HG03521 (cell line): ENCODE data around the gene DHX16.
"Not testable (repeated sequence)": the region's sequence is repeated elsewhere in the genome, so short reads cannot be mapped to it uniquely, and the experiment has no call there.

Experiments
- ATAC-seq: cut with Tn5 transposase; IDR thresholded peaks from one replicate; pipeline ENCODE4 v1.9.1; 2021; ENCODE audit warnings: mild to moderate bottlenecking, moderate library complexity; ENCODE audit not compliant: unreplicated experiment

DHX16 gene

DNA sequence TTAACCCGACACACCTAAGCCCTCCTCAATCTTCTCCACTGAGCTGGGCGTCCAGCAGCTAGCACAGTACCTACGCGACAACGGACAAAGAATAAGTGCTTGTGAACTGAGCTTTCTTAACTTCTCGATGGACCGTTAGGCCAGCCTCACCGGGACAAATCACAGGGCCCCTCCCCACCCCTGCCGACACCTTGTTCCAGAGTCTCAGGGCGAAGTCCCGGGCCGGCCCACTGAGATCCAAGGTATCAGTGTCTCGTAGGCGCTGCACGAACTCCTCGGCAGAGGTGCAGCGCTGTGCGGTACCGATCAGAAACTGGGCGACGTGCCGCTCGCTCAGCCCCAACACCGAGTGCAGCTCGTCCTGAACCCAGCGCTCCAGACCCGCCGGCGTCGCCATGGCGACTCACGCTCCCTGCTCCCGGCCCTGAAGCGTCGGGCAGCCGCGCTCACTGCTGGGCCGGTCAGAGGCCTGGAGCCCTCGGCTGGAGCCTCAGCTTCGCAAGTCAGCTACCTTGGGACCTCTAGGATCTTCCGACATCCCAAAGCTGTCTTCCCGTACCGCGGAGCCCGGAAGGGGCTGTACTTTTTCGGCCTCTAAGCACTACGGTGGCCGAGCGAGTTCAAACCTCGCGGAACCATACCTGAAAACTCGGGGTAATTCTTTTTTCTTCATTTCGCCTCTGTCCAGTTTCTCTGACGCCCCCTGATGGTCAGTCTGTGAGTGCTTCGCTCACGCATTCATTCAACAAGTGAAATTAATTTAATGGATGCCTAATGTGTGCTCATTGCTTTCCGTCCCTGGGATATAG lies at the start of gene DHX16:
DHX16 (minus strand) TSS at position 562 of the 809 bp plus-strand sequence; CDS start at position 397, 165 bp downstream.
- ATAC-seq: peak; percentile 65

DNA sequence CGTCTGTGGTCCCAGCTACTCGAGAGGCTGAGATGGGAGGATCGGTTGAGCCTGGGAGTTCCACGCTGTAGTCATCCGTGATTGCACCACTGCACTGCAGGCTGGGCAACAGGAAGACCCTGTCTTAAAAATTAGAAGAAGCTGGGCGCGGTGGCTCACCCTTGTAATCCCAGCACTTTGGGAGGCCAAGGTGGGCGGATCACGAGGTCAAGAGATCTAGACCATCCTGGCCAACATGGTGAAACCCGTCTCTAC lies 49.1 kb upstream of the DHX16 start:
- ATAC-seq: not testable (repeated sequence)

DNA sequence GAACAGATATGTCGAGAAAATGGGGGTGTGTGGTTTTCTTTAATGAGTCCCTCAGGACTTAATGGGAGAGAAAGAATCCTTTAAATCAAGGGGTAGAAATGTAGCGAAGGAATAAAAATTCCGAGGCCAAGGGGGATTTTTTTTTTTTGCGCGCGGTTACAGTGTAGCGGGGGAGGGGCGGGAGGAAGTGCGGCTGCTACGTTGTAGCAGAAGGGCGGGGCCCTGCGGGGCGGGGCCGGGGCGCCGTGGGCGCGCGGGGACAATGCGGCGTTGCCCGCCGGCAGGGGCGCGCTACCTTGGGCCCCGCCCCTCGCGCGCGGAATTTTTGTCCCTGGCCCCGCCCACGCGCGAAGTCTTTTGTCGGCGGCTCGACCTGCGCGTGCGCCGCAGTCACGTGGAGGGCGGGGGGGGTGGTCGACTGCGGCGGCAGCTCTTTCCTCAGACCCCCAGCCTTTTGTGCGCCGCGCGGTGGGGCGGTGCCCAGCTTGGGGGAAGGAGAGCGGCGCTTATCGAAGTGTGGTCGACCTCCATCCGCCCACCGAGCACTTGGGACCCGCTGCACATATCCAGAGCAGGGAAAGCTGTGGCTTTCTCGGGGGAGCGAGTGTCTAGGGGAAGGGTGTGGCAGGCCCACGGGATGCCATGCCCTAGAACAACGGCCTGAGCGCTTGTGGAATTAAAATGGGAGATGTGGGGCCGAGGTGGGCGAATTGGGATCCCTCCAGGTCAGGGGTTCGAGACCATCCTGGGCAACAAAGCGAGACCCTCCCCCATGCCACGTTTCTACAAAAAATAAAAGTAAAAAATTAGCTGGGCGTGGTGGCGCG lies 48.6 kb upstream of the DHX16 start:
- ATAC-seq: peak; percentile 26

DNA sequence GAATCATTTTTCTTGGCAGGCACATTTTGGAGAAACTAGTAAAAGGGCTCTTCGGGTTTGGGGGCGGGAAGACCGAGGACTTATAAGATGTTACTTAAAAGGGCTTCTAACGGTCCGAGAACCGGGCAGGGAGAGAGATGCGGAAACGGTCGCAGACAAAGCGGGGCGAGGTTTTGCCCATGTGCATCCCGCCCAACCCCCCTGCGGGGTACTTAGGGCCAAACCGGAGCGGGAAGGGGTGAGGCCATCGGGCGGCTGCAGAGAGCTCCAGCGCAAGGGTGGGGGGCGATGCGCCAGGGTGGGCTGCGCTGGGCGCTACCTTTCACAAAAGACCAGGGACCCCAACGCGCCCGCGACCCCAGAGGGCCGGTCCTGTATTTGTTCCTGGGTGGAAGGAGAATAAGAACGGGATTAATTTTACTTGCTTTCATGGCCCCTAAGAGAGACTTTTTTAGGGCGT lies 48.0 kb upstream of the DHX16 start:
- ATAC-seq: no peak

DNA sequence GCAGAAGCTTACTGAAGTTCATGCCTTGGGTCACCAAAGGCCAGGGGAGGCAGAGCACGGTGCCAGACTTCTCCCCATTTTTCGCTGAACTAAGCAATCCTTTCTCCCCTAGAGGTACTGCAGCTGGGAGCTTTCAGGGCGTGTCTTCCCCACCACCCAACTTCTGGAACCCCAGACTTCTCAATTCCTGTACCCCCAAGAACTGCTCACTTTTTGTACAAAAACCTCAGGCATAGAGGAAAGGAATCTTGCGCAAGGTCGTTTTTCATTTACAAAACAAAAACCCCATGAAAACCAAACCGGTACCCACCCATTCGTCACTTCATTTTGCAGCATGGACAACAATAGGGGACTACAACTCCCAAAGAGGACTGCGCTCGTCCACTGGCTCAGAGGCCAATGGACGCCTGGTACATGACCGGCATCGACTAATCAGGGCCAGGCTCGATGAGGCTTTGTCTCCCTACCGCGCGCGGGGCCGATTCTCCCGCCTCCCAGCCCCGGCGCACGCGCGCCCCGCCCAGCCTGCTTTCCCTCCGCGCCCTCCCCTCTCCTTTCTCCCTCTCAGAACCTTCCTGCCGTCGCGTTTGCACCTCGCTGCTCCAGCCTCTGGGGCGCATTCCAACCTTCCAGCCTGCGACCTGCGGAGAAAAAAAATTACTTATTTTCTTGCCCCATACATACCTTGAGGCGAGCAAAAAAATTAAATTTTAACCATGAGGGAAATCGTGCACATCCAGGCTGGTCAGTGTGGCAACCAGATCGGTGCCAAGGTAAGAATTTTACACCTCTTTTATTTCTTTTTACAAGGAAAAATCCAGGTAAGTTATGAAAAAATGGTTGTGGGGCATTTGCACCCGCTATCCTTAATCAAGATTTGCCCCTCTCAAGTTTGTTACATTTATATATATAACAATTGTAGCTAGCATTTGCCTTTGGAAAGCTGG lies 47.3 kb upstream of the DHX16 start, which contains the start of gene TUBB:
TUBB (plus strand) TSS at position 562 of the 947 bp plus-strand sequence; CDS start at position 717, 155 bp downstream.
- ATAC-seq: peak; percentile 37

DNA sequence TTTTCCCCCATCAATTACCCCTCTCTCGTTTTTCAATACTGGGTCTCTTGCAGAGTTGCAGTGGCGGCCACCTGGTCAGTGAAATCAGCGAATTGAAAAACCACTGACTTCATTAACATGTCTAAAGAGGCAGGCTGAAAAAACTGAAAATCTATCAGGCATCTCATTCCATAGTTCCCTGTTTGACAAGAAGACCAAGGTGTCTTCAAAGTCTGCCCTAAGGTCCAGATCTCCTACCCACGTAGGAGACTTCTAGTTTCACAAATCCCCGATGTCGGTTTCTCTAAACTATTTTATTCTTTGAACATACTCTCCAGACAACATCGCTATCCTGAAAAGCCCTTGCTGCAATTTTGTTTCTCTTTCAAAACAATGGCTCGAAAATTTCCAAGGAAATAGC lies 46.5 kb upstream of the DHX16 start:
- ATAC-seq: no peak

DNA sequence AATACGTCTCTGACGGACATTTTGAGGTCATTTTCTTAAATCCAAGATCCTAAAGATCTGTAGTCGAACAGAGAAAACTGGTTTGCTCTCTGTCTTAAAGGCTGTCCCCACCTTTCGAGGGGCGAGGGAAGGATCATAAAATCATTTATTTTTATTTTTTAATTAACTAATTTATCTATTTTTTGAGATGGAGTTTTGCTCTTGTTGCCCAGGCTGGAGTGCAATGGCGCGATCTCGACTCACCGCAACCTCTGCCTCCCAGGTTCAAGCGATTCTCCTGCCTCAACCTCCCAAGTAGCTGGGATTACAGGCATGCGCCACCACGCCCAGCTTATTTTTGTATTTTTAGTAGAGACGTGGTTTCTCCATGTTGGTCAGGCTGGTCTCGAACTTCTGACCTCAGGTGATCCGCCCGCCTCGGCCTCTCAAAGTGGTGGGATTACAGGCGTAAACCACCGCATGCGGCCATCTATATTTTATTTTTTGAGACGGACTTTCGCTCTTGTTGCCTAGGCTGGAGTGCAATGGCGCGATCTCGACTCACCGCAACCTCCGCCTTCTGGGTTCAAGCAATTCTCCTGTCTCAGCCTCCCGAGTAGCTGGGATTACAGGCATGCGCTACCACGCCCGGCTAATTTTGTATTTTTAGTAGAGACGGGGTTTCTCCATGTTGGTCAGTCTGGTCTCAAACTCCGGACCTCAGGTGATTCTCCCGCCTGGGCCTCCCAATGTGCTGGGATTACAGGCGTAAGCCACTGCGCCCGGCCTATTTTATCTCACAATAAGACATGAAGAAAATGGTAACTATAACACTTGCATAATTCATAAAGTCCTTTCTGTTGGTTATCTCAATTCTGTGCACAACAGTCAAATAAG lies 45.3 kb upstream of the DHX16 start:
- ATAC-seq: not testable (repeated sequence)

DNA sequence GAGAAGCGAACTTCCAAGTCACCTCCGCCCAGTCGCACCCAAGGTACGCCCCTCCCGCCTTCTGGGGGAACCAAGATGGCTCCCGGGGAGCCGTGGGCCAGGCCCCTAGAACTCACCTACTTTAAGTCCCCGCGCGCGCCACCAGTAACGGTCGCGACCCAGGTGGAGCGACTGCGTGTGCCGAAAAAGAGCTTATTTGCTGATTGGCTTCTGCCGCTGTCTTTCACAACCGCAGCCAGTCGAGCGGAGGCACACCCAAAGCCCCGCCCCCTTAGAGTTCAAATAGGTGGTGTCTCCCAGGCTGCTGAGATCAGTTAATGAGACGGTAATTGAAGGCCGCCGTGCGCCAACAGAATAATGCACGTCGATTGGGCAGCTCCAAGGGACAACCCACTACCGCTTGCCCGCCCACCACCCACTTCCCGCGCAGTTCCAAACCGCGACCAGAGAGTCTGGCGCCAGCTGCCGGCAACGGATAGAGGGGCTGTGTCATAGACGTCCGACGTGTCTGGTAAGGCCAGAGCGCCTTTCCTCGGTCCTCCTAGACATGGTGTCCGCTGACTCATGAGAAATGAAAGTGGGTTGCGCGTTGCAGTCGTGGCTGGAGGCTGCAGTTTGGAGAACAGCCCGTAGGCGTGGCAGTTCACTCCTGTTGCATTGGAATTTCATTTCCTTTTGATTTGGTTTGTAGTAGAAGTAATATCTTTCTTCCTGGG lies 44.5 kb upstream of the DHX16 start, which contains the start of gene MDC1:
MDC1 (minus strand) TSS at position 153 of the 716 bp plus-strand sequence. CDS start 2,106 bp downstream, outside the sequence.
- peak; percentile 68 for ATAC-seq

DNA sequence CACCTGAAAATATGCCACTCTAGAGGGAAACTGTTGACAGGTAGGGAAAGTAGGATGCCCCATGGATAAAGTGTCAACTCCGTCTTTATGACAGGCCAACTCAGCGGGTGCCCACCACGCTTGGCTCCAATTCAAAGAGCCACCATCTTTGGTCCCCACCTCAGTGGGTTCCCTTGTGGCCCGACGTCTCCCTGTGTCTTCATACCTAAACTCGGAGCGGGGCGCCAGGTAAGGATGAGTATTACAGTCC lies 44.0 kb upstream of the DHX16 start:
- no peak for ATAC-seq

DNA sequence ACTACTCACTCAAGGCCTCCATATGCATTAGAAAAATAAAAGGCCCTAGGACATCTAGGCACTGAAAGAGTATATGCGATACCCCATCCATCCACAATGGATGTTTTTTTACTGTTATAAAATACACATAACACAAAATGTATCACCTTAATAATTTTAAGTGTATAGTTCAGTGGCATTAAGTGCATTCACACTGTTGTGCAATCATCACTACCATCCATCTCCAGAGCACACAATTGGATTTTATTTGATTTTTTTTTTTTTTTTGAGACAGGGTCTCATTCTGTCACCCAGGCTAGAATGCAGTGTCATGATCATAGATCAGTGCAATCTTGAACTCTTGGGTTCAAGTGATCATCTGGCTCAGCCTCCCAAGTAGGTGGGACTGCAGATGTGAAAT lies 41.5 kb upstream of the DHX16 start:
- ATAC-seq: no peak

DNA sequence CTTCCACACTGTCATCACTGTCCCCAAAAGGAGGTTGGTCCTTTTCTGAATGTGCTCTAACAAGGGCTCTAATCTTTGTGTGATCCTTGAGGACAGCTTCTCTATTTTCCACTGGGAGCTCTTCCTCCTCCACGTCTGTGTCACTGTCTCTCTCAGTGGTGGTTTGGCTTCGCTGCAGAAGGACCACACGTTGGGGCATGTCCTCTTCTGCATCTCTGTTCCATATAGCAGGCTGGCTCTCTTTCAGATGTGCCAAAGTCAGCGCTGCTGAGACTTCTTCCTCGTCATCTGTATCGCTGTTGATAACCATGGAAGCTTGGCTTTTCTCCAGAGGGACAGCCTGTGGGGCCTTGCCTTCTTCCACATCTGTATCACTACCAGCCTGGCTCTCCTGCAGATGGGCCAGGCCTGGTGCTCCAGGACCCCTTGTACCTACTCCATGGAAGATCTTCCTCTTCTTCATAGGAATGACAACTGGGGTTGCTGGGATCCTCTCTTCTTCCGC lies 39.7 kb upstream of the DHX16 start:
- no peak for ATAC-seq

DNA sequence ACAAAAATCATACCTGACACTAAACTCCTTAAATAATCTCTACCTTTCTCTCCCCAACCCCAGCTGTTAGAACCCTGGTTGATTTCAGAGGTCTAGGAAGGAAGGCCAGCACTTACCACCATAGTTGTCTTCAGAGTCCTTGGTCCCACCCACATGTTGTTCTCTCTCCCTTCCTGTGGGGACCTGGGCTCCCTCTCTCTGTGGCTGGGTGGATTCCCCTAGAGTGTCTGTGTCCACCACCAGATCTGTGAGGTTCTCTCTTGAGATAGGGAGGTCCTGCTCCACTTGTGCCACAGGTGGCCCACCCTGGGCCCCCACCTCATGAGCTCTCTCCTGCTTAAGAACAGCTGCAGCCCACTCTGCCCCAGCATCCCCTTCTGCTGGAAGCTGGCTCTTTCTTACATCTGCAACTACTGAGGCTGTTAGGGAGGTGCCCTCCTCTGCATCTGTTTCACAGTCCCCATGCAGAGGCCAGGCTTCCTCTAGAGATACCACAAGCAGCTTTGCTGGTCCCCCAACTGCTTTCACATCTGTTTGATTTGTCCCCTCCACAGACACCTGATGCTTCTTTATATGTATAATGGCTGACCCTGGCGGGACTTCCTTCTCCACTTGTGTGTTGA lies 39.1 kb upstream of the DHX16 start:
- no peak for ATAC-seq

DNA sequence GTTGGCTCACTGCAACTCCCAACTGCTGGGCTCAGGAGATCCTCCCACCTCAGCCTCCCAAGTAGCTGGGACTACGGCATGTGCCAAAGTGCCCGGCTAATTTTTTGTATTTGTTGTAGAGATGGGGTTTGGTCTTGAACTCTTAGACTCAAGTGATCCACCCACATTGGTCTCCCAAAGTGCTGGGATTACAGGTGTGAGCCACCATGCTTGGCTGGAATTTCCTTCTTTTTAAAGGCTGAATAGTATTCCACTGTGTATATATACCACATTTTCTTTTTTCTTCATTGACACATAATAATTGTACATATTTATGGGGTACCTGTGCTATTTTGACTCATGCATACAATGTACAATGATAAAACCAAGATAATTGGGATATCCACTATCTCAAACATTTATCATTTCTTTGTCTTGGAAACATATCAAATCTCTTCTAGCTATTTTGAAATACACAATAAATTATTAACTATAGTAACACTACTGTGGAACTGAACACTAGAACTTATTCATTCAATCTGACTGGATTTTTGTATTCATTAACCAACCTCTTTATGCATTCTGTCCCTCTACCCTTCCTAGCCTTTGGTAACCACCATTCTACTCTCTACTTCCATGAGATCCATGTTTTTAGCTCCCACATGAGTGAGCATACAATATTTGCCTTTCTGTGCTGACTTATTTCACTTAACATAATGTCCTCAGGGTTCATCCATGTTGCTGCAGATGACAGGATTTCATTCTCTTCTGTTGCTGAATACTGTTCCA lies 36.5 kb upstream of the DHX16 start:
- no peak for ATAC-seq

DNA sequence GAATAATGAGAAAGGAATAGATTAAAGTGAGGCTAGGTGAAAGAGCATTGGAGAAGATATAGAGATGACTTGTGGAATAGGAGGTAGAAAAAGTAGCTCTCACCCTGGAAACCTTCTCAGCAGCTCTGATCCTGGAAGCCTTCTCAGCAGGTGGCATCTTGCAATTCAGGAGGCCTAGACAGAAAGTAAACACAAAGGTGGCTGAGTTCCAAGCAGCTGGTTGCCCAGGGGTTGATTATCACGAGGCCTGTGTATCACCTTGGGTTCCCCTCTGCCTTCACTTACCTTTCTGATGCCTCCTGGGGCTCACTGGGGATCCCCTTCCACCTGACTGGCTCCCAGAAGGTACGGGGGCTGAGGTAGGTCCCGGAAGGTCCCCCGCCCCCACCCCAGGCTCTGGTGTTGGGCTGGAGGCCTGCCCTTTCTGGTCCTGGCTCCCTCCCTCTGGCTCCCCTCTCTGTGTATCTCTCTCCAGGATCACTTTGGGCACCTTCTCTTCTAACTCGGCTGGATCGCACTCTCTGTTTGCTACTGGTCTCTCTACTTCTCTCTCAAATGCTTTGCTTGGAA lies 34.6 kb upstream of the DHX16 start:
- no peak for ATAC-seq

DNA sequence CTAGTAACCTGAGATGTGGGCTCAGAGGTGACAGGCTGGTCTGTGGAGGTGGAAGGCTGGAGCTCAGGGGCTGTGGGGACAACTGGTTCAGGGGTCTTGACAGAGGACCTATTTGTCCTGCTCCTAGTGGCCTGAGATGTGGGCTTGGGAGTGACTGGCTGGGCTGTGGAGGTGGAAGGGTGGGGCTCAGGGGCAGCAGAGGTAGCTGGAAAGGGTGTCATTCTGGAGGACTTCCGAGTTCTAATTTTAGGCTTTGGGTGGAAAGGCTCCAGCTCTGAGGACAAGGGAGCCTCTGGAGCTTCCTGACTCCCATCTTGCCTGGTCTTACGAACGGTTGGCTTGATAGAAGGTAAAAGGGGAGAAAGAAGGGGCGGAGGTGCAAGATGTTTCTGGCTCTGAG lies 32.8 kb upstream of the DHX16 start:
- no peak for ATAC-seq

DNA sequence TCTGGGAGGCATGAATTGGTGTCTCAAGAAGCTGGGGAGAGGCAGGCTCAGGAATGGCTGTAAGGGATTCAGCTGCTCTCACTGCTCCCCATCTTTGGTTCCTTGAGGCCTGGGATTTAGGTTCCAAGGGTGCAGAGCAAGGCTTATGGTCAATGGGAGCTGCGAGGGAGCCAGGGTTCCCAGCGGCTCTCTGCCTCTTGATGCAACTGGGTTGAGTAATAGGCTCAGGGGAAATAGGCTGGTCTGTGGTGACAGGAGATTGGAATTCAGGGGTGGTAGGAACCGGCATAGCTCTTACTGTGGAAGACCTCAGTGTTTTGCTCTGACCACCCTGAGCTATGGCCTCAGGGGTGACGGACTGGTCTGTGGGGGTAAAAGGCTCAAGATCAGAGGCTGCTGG lies 31.0 kb upstream of the DHX16 start:
- ATAC-seq: no peak

DNA sequence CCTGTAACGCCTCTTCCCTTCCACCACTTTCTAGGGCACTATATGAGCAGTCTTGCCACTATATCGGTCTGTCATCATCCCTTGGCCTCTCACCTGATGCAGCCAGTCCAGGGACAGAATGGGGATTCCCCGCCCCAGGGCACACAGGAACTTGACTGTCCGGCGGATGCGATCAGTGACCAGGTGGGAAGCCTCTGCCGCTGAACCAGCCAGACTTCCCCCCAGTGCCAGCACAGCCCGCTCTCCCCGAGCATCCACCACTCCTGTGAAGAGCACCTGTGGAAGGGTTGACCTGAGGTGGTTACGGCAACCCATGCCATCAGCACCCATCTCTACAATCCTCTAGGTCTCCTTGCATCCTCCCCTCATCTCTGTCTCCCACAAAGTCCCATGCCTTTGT lies 30.2 kb upstream of the DHX16 start:
- ATAC-seq: no peak

DNA sequence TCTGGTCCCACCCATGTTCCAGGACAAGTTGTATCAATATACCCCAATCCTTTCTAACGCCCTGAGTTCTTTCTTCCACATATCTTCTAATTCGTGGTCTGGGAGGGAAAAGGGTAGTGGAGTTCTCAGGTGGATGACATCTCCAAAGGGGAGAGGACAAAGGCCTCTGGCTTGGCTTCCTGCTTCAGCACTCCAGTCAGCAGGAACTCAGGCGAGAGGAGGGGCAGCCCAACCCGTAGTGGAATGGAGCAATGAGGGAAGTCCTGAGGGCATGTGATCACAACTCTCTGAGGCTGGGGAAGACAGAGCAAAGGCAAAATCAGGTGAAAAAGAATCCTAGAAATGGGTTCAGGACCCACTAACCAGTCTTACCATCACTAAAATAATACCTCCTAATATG lies 27.5 kb upstream of the DHX16 start:
- ATAC-seq: no peak
